GM23338 (cell line): ENCODE results near the gene ANKFN1. TPM values are rescaled to one million over a fixed set of nuclear protein-coding genes. Genes with fewer than 3 reads are reported as not detected.

Experiments used
- ATAC-seq: fragments of 200-7000 bp; cut with Tn5 transposase; 3 replicates; pipeline ENCODE4 v1.9.1; 2020
- DNase-seq: peaks from one replicate; pipeline ENCODE4 v3.0.0-alpha.2; 2015; ENCODE audit warnings: low spot score
- H2AFZ ChIP-seq: fragments of 200-600 bp; sonication (generic); 2 replicates; pipeline ENCODE4 v1.8.0; 2016; ENCODE audit warnings: antibody characterized with exemption, mild to moderate bottlenecking, moderate library complexity
- H3F3A ChIP-seq: fragments of 200-600 bp; sonication (generic); replicated peaks from 2 replicates; pipeline ENCODE4 v1.8.0; 2017; ENCODE audit warnings: antibody characterized with exemption, mixed run types, low read depth
- H3K27ac ChIP-seq: fragments of 200-600 bp; sonication (generic); 2 replicates; pipeline ENCODE4 v1.6.1; 2016; ENCODE audit warnings: low read depth
- H3K27me3 ChIP-seq: fragments of 200-600 bp; sonication (generic); 2 replicates; pipeline ENCODE4 v1.8.0; 2016; ENCODE audit warnings: mild to moderate bottlenecking, mixed run types, moderate library complexity; ENCODE audit not compliant: insufficient read depth
- H3K36me3 ChIP-seq: fragments of 200-600 bp; sonication (generic); 2 replicates; pipeline ENCODE4 v1.8.0; 2016; ENCODE audit warnings: mild to moderate bottlenecking; ENCODE audit not compliant: insufficient read depth
- H3K4me1 ChIP-seq: fragments of 200-600 bp; sonication (generic); 2 replicates; pipeline ENCODE4 v1.8.0; 2016; ENCODE audit warnings: mild to moderate bottlenecking, moderate library complexity; ENCODE audit not compliant: insufficient read depth
- H3K4me2 ChIP-seq: fragments of 200-600 bp; sonication (generic); 2 replicates; pipeline ENCODE4 v1.7.1; 2017; ENCODE audit warnings: mixed run types
- H3K4me3 ChIP-seq: fragments of 200-600 bp; sonication (generic); 2 replicates; pipeline ENCODE4 v1.6.1; 2016; ENCODE audit warnings: mixed run types
- H3K79me2 ChIP-seq: fragments of 200-600 bp; sonication (generic); replicated peaks from 2 replicates; pipeline ENCODE4 v1.8.0; 2017; ENCODE audit warnings: mild to moderate bottlenecking; ENCODE audit not compliant: insufficient read depth
- H3K9me2 ChIP-seq: fragments of 200-600 bp; sonication (generic); 2 replicates; pipeline ENCODE4 v1.8.0; 2017; ENCODE audit not compliant: insufficient read depth
- H4K20me1 ChIP-seq: fragments of 200-600 bp; sonication (generic); replicated peaks from 2 replicates; pipeline ENCODE4 v1.8.0; 2017; ENCODE audit warnings: mild to moderate bottlenecking; ENCODE audit not compliant: insufficient read depth
- H3K27ac Mint-ChIP-seq: 2 replicates; pipeline ENCODE4 v1.8.0; 2020; ENCODE audit warnings: inconsistent platforms, mild to moderate bottlenecking, moderate library complexity, mixed read lengths
- H3K27me3 Mint-ChIP-seq: 3 replicates; pipeline ENCODE4 v1.8.0; 2022; ENCODE audit warnings: low read depth, mild to moderate bottlenecking, moderate library complexity, mixed read lengths, inconsistent platforms; ENCODE audit not compliant: insufficient read depth, poor library complexity
- H3K36me3 Mint-ChIP-seq: 3 replicates; pipeline ENCODE4 v1.8.0; 2021; ENCODE audit warnings: low read depth, mild to moderate bottlenecking, inconsistent platforms, moderate library complexity, mixed read lengths
- H3K4me1 Mint-ChIP-seq: 3 replicates; pipeline ENCODE4 v1.8.0; 2020; ENCODE audit warnings: mild to moderate bottlenecking, inconsistent platforms, mixed read lengths
- H3K4me3 Mint-ChIP-seq: 3 replicates; pipeline ENCODE4 v1.8.0; 2021; ENCODE audit warnings: moderate library complexity, mild to moderate bottlenecking, inconsistent platforms, mixed read lengths
- H3K9me3 Mint-ChIP-seq: 3 replicates; pipeline ENCODE4 v1.8.0; 2020; ENCODE audit warnings: moderate library complexity, mild to moderate bottlenecking, inconsistent platforms, mixed read lengths
- CREB1 ChIP-seq: fragments of 250-450 bp; sonication (Bioruptor Pico); IDR thresholded peaks from 2 replicates; pipeline ENCODE4 v1.5.0; 2020; ENCODE audit warnings: low read depth, mild to moderate bottlenecking, moderate library complexity
- CTCF ChIP-seq, 2 experiments: fragments of 200-600 bp in 1 of 2; sonication (generic) in 1 of 2; conservative IDR thresholded peaks; 2 replicates each; pipeline versions ENCODE4 v1.5.1 to v1.6.1; 2016 to 2017; ENCODE audit warnings: antibody characterized with exemption in 2 of 2, low read depth in 2 of 2, mild to moderate bottlenecking in 2 of 2, moderate library complexity in 1 of 2
- ETS1 ChIP-seq: IDR thresholded peaks from 2 replicates; pipeline ENCODE4 v1.6.1; 2016; ENCODE audit warnings: antibody characterized with exemption
- EZH2 ChIP-seq: fragments of 200-600 bp; sonication (generic); IDR thresholded peaks from one replicate; pipeline ENCODE4 v1.8.0; 2017; ENCODE audit warnings: antibody characterized with exemption, mild to moderate bottlenecking, low read depth; ENCODE audit not compliant: unreplicated experiment
- EZH2phosphoT487 ChIP-seq: fragments of 200-600 bp; sonication (generic); IDR thresholded peaks from one replicate; pipeline ENCODE4 v1.8.1; 2018; ENCODE audit warnings: antibody characterized with exemption; ENCODE audit not compliant: unreplicated experiment
- JUNB ChIP-seq: IDR thresholded peaks from one replicate; pipeline ENCODE4 v1.6.1; 2016; ENCODE audit warnings: antibody characterized with exemption; ENCODE audit not compliant: unreplicated experiment
- NANOG ChIP-seq: IDR thresholded peaks from 2 replicates; pipeline ENCODE4 v1.6.1; 2016; ENCODE audit warnings: antibody characterized with exemption, borderline replicate concordance
- STAT1 ChIP-seq: IDR thresholded peaks from one replicate; pipeline ENCODE4 v1.6.1; 2016; ENCODE audit warnings: antibody characterized with exemption; ENCODE audit not compliant: unreplicated experiment
- ZNF114 ChIP-seq: fragments of 250-450 bp; sonication (Bioruptor Pico); IDR thresholded peaks from 2 replicates; pipeline ENCODE4 v1.5.0; 2020; ENCODE audit warnings: mild to moderate bottlenecking, moderate library complexity
- ZNF331 ChIP-seq: fragments of 250-450 bp; sonication (Bioruptor Pico); IDR thresholded peaks from 2 replicates; pipeline ENCODE4 v1.5.0; 2020; ENCODE audit warnings: low read depth, mild to moderate bottlenecking, moderate library complexity
- ZNF462 ChIP-seq: fragments of 250-450 bp; sonication (Bioruptor Pico); IDR thresholded peaks from 2 replicates; pipeline ENCODE4 v1.5.0; 2020; ENCODE audit warnings: mild to moderate bottlenecking, moderate library complexity
- polyA plus RNA-seq: library from polyadenylated mRNA; unstranded; fragments of >200 nt; fragmentation: Nextera tagmentation; extraction: Ambion mirVana; gene quantifications from 2 replicates; pipeline ENCODE4 v1.2.1, GENCODE V29; 2016
- total RNA-seq: library from RNA; depleted of rRNA; stranded (reverse); fragments of >200 nt; shearing (Covaris generic); gene quantifications from 2 replicates; pipeline ENCODE4 v1.2.3, GENCODE V29; 2014

ANKFN1 gene
- total and polyA plus RNA-seq, 2 experiments from 2014 or later = not detected

GRCh38 chr17:56322991-56323390, 169.7 kb downstream of the ANKFN1 start (continued):
- TF ChIP-seq ETS1 (no peak), ZNF331 (CRISPR knock-in tag) (no peak), CREB1 (CRISPR knock-in tag) (no peak), JUNB (no peak)

GRCh38 chr17:56324676-56325075, 171.4 kb downstream of the ANKFN1 start:
- H3K27ac ChIP-seq = no peak overlapping the region
- no peak overlapping the region for H3K4me2 ChIP-seq
- no peaks in the 10 kb centered on the region for H3K79me2 ChIP-seq
- H3K36me3 ChIP-seq = no peaks in the 10 kb centered on the region
- Mint-ChIP-seq H3K4me3 (no peak overlapping the region), H3K36me3 (no peaks in the 10 kb centered on the region), H3K27me3 (no peaks in the 10 kb centered on the region), H3K9me3 (no peaks in the 10 kb centered on the region), H3K4me1 (peaks cover 24% of the 10 kb centered on the region; the same call in 2 of the 3 replicates), H3K27ac (no peak overlapping the region)
- H4K20me1 ChIP-seq = no peaks in the 10 kb centered on the region
- H2AFZ ChIP-seq = no peak overlapping the region
- ATAC-seq (no peak), DNase-seq (no peak)
- no peaks in the 10 kb centered on the region for H3K27me3 ChIP-seq
- 0 out of 2 replicates have a peak, but pooled peaks cover 2% of the 10 kb centered on the region for H3K9me2 ChIP-seq
- no peaks in the 10 kb centered on the region for H3F3A ChIP-seq
- H3K4me3 ChIP-seq = no peak overlapping the region
- peaks cover 27% of the 10 kb centered on the region for H3K4me1 ChIP-seq
- no peak for TF ChIP-seq ZNF462
- no peak for TF ChIP-seq STAT1
- TF ChIP-seq ETS1 = no peak
- no peak for TF ChIP-seq ZNF331 (CRISPR knock-in tag)
- TF ChIP-seq JUNB = no peak
- TF ChIP-seq CTCF (conservative IDR thresholded peaks at IDR 0.05; ENCODE audit: low read depth in 2 of 2) = no peak
- TF ChIP-seq NANOG = no peak
- TF ChIP-seq ZNF114 (CRISPR knock-in tag) = no peak
- no peak for TF ChIP-seq EZH2phosphoT487
- no peak for TF ChIP-seq EZH2
- TF ChIP-seq CREB1 (CRISPR knock-in tag) = no peak
